IPS-15b (cell line): ENCODE results near the gene SLC26A1.

Source experiments
- H3K27me3 ChIP-seq: one replicate; pipeline ENCODE4 v1.6.1; 2013; ENCODE audit warnings: low read length; ENCODE audit not compliant: control insufficient read depth, insufficient read depth
- H3K36me3 ChIP-seq: one replicate; pipeline ENCODE4 v1.6.1; 2013; ENCODE audit warnings: low read length; ENCODE audit not compliant: control insufficient read depth, insufficient read depth
- H3K4me1 ChIP-seq: one replicate; pipeline ENCODE4 v1.6.1; 2013; ENCODE audit warnings: mild to moderate bottlenecking, low read length; ENCODE audit not compliant: control insufficient read depth, insufficient read depth
- H3K4me3 ChIP-seq: one replicate; pipeline ENCODE4 v1.5.1; 2013; ENCODE audit warnings: low read depth, low read length
- H3K9ac ChIP-seq: one replicate; pipeline ENCODE4 v1.6.1; 2013; ENCODE audit warnings: low read depth, mild to moderate bottlenecking, low read length
- H3K9me3 ChIP-seq: one replicate; pipeline ENCODE4 v1.6.1; 2013; ENCODE audit warnings: mild to moderate bottlenecking, low read length; ENCODE audit not compliant: control insufficient read depth, insufficient read depth

Gene SLC26A1

GRCh38 chr4:989722-990471 is 3.3 kb downstream of the SLC26A1 start:
- Histone ChIP-seq H3K27me3 (peaks cover 11% of the 10 kb centered on the region), H3K4me1 (peaks cover 3% of the 10 kb centered on the region), H3K36me3 (peaks cover 3% of the 10 kb centered on the region), H3K9me3 (no peaks in the 10 kb centered on the region), H3K4me3 (no peak overlapping the region), H3K9ac (no peak overlapping the region)

GRCh38 chr4:988726-989721 is 4.2 kb downstream of the SLC26A1 start:
- Histone ChIP-seq H3K9ac (no peak overlapping the region), H3K27me3 (peaks cover 15% of the 10 kb centered on the region), H3K4me3 (no peak overlapping the region), H3K4me1 (peaks cover 3% of the 10 kb centered on the region), H3K36me3 (peaks cover 3% of the 10 kb centered on the region), H3K9me3 (no peaks in the 10 kb centered on the region)

- Histone ChIP-seq H3K27me3 (peaks cover 15% of the 10 kb centered on the region), H3K9me3 (no peaks in the 10 kb centered on the region), H3K9ac (no peak overlapping the region), H3K4me3 (peak overlapping the region; percentile 68), H3K36me3 (peaks cover 3% of the 10 kb centered on the region), H3K4me1 (peaks cover 3% of the 10 kb centered on the region)
Measured at GRCh38 chr4:987624-988513, 5.3 kb downstream of the SLC26A1 start.

GRCh38 chr4:986879-987623 is 6.2 kb downstream of the SLC26A1 start, which contains the start of gene IDUA:
IDUA (plus strand) TSS chr4:987044; CDS start chr4:987085, 41 bp downstream.
- Histone ChIP-seq H3K9me3 (no peaks in the 10 kb centered on the region), H3K9ac (peak within 1 kb of the TSS; percentile 66), H3K27me3 (peaks cover 15% of the 10 kb centered on the region), H3K4me3 (peak within 1 kb of the TSS; percentile 68), H3K4me1 (peaks cover 3% of the 10 kb centered on the region), H3K36me3 (peaks cover 3% of the 10 kb centered on the region)

GRCh38 chr4:986428-986878 is 6.8 kb downstream of the SLC26A1 start:
- no peaks in the 10 kb centered on the region for H3K9me3 ChIP-seq
- peaks cover 3% of the 10 kb centered on the region for H3K36me3 ChIP-seq
- H3K4me3 ChIP-seq: peak overlapping the region; percentile 68
- peak overlapping the region; percentile 66 for H3K9ac ChIP-seq
- H3K4me1 ChIP-seq: peaks cover 3% of the 10 kb centered on the region
- H3K27me3 ChIP-seq: peaks cover 15% of the 10 kb centered on the region

GRCh38 chr4:985123-985830 is 7.9 kb downstream of the SLC26A1 start:
- Histone ChIP-seq H3K9ac (no peak overlapping the region), H3K4me1 (peaks cover 3% of the 10 kb centered on the region), H3K4me3 (peak overlapping the region; percentile 9)

GRCh38 chr4:984336-985054 is 8.7 kb downstream of the SLC26A1 start:
- peaks cover 15% of the 10 kb centered on the region for H3K27me3 ChIP-seq
- H3K4me1 ChIP-seq: peaks cover 3% of the 10 kb centered on the region
- no peak overlapping the region for H3K9ac ChIP-seq
- no peaks in the 10 kb centered on the region for H3K9me3 ChIP-seq
- H3K4me3 ChIP-seq: peak overlapping the region; percentile 9
- H3K36me3 ChIP-seq: no peaks in the 10 kb centered on the region

More at GRCh38 chr4:985123-985830, 7.9 kb downstream of the SLC26A1 start:
- Histone ChIP-seq H3K9me3 (no peaks in the 10 kb centered on the region), H3K27me3 (peaks cover 15% of the 10 kb centered on the region), H3K36me3 (peaks cover 3% of the 10 kb centered on the region)

- H3K4me1 ChIP-seq: peaks cover 3% of the 10 kb centered on the region
- no peaks in the 10 kb centered on the region for H3K9me3 ChIP-seq
- H3K36me3 ChIP-seq: no peaks in the 10 kb centered on the region
Measured at GRCh38 chr4:982814-983213, 10.4 kb downstream of the SLC26A1 start.

GRCh38 chr4:982291-982690 is 10.9 kb downstream of the SLC26A1 start:
- Histone ChIP-seq H3K36me3 (no peaks in the 10 kb centered on the region), H3K9me3 (no peaks in the 10 kb centered on the region), H3K4me1 (peaks cover 3% of the 10 kb centered on the region), H3K9ac (no peak overlapping the region), H3K4me3 (no peak overlapping the region), H3K27me3 (peaks cover 15% of the 10 kb centered on the region)

More at GRCh38 chr4:982814-983213, 10.4 kb downstream of the SLC26A1 start:
- no peak overlapping the region for H3K4me3 ChIP-seq
- H3K9ac ChIP-seq: no peak overlapping the region
- peaks cover 15% of the 10 kb centered on the region for H3K27me3 ChIP-seq
